Parathyroid adenoma (tissue), 2 donors: ENCODE measurements around the gene NKTR.
A peak's percentile ranks its signal among the peaks of the same experiment; 100 is the strongest.

Experiments
- H2AFZ ChIP-seq: fragments of 300-600 bp; sonication (generic); one replicate; pipeline ENCODE4 v1.7.0; 2017; ENCODE audit warnings: antibody characterized with exemption, mild to moderate bottlenecking
- H3K27ac ChIP-seq: fragments of 300-600 bp; sonication (generic); one replicate; pipeline ENCODE4 v1.7.0; 2017
- H3K27me3 ChIP-seq: fragments of 300-600 bp; sonication (generic); one replicate; pipeline ENCODE4 v1.7.0; 2017; ENCODE audit warnings: low read length; ENCODE audit not compliant: control insufficient read depth, insufficient read depth
- H3K36me3 ChIP-seq: fragments of 300-600 bp; sonication (generic); one replicate; pipeline ENCODE4 v1.7.0; 2017; ENCODE audit warnings: low read length; ENCODE audit not compliant: control insufficient read depth, insufficient read depth
- H3K4me1 ChIP-seq: fragments of 300-600 bp; sonication (generic); one replicate; pipeline ENCODE4 v1.7.0; 2017; ENCODE audit warnings: control low read depth
- H3K4me2 ChIP-seq: fragments of 300-600 bp; sonication (generic); one replicate; pipeline ENCODE4 v1.7.0; 2017; ENCODE audit warnings: low read length
- H3K4me3 ChIP-seq: fragments of 300-600 bp; sonication (generic); one replicate; pipeline ENCODE4 v1.7.0; 2017; ENCODE audit warnings: low read depth, low read length
- H3K79me2 ChIP-seq: fragments of 300-600 bp; sonication (generic); one replicate; pipeline ENCODE4 v1.7.0; 2017; ENCODE audit warnings: control low read depth
- H3K9ac ChIP-seq: fragments of 300-600 bp; sonication (generic); one replicate; pipeline ENCODE4 v1.7.0; 2017; ENCODE audit warnings: mild to moderate bottlenecking
- H3K9me3 ChIP-seq: fragments of 300-600 bp; sonication (generic); one replicate; pipeline ENCODE4 v1.7.0; 2017; ENCODE audit warnings: low read length; ENCODE audit not compliant: control insufficient read depth
- TF ChIP-seq, protein P1 (sequence below): fragments of 300-600 bp; sonication (generic); IDR thresholded peaks from one replicate; pipeline ENCODE4 v1.7.0; 2017; ENCODE audit warnings: antibody characterized with exemption, mild to moderate bottlenecking
- donor health status: primary hyperparathyroidism.

The NKTR gene

DNA sequence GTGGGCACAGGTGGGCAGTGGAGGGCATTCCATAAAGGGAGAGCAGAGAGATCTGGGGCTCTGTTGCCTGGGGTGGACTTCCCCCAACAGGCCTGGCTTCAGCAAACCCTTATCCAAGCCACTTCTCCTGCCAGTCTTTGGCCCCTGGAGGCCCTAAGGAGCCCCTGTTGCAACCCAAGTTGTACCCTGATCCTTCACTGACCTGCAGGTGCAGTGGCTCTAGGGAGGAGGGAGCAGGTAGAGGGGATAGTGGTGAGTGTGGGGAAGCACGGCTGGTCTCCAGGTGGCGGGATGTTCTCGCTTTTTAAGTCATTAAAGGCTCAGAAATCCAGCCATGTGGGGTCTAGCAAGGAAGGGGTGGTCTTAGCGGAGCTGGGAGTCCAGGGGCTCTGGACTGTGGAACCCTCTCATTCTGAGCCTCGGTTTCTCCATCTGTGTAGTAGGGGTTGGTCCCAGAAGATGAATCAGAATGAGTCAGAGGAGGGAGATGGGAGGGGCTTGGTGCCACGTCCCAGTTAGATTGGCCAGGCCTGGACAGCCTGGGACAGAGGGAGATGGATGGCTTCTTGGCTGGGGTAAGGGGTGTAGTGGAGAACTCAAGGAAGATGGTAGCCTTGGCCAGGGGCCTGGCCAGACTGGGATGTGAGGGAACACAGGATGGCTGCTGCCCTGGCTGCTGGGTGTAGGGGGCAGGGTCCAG lies 55.6 kb downstream of the NKTR start:
- TF ChIP-seq, protein P1, sequence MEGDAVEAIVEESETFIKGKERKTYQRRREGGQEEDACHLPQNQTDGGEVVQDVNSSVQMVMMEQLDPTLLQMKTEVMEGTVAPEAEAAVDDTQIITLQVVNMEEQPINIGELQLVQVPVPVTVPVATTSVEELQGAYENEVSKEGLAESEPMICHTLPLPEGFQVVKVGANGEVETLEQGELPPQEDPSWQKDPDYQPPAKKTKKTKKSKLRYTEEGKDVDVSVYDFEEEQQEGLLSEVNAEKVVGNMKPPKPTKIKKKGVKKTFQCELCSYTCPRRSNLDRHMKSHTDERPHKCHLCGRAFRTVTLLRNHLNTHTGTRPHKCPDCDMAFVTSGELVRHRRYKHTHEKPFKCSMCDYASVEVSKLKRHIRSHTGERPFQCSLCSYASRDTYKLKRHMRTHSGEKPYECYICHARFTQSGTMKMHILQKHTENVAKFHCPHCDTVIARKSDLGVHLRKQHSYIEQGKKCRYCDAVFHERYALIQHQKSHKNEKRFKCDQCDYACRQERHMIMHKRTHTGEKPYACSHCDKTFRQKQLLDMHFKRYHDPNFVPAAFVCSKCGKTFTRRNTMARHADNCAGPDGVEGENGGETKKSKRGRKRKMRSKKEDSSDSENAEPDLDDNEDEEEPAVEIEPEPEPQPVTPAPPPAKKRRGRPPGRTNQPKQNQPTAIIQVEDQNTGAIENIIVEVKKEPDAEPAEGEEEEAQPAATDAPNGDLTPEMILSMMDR: no peak
- Histone ChIP-seq H3K79me2 (peaks cover 9% of the 10 kb centered on the region), H3K4me2 (no peak overlapping the region), H3K4me1 (peaks cover 25% of the 10 kb centered on the region), H3K36me3 (no peaks in the 10 kb centered on the region), H3K4me3 (no peak overlapping the region), H3K9ac (no peak overlapping the region), H3K27ac (peak overlapping the region; percentile 32), H2AFZ (no peak overlapping the region), H3K9me3 (no peaks in the 10 kb centered on the region), H3K27me3 (no peaks in the 10 kb centered on the region)

DNA sequence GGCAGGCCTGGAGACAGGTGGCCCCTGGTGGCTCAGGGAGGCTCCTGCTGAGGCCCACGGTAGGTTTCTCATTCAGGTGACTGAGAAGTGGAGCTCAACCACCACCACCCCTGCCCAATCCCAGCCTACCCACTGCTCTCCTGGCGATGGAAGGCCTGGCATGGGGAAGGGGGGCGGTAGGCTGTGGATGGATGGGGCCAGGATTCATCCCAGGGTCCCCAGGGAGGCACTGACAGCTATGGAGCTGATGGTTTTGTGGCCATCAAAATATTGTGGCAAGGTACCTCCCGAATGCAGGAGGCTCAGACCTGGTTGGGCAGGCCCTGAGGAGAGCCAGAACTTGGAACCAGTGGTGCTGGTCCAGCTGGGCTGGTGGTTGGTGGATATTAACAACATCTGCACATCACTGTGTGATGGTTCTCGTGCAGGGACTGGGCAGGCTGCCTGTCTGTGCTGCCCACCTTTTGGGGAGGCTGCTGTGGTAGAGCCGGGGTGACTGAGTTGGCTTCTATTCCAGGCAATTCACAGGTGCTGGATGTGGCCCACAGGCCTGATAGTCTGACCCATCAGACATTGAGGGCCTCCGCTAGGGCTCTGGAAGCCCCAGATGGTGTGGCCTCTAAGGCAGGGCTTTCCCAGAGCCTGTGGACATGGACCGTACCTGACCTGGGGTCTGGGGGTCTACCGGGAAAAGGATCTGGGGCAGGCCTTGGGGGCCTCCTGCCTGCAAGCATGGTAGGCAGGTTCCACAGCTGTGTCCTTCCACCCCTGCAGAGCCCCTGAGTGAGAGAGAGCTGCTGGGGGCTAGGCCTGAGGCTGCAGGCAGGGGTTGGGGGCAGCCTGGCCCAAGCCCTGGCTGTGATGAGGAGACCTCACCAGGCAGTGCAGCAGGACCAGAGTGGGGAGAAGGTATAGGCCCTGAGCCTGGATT lies 56.5 kb downstream of the NKTR start:
- no peaks in the 10 kb centered on the region for H3K36me3 ChIP-seq
- H3K4me2 ChIP-seq: no peak overlapping the region
- H3K27ac ChIP-seq: no peak overlapping the region
- H3K27me3 ChIP-seq: no peaks in the 10 kb centered on the region
- H2AFZ ChIP-seq: no peak overlapping the region
- no peak overlapping the region for H3K9ac ChIP-seq
- H3K4me3 ChIP-seq: no peak overlapping the region
- H3K9me3 ChIP-seq: no peaks in the 10 kb centered on the region
- TF ChIP-seq, protein P1: no peak
- H3K79me2 ChIP-seq: peaks cover 7% of the 10 kb centered on the region
- peaks cover 25% of the 10 kb centered on the region for H3K4me1 ChIP-seq

DNA sequence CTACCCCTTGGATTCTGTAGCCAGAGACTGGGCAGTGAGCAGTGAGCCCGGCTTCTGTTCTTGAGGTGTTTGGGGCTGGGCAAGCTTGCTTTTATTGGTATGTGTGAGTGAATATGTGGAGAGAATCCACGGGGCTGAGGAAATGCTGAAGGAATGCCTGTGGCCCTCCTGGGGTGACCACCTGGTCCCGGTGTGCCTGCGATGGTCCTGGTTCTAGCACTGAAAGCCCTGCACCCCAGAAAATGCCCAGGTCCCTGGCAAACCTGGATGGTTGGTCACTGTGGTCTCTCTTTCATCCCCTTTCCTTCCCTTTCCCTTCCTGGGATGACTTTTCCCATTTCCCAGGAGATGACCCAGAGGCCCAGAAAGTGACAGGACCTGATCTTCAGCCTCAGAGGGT lies 57.2 kb downstream of the NKTR start:
- Histone ChIP-seq H3K27ac (no peak overlapping the region), H2AFZ (no peak overlapping the region), H3K27me3 (no peaks in the 10 kb centered on the region), H3K36me3 (no peaks in the 10 kb centered on the region), H3K4me3 (no peak overlapping the region), H3K79me2 (no peaks in the 10 kb centered on the region), H3K9ac (no peak overlapping the region), H3K9me3 (no peaks in the 10 kb centered on the region), H3K4me1 (peaks cover 19% of the 10 kb centered on the region), H3K4me2 (no peak overlapping the region)
- TF ChIP-seq, protein P1: no peak

DNA sequence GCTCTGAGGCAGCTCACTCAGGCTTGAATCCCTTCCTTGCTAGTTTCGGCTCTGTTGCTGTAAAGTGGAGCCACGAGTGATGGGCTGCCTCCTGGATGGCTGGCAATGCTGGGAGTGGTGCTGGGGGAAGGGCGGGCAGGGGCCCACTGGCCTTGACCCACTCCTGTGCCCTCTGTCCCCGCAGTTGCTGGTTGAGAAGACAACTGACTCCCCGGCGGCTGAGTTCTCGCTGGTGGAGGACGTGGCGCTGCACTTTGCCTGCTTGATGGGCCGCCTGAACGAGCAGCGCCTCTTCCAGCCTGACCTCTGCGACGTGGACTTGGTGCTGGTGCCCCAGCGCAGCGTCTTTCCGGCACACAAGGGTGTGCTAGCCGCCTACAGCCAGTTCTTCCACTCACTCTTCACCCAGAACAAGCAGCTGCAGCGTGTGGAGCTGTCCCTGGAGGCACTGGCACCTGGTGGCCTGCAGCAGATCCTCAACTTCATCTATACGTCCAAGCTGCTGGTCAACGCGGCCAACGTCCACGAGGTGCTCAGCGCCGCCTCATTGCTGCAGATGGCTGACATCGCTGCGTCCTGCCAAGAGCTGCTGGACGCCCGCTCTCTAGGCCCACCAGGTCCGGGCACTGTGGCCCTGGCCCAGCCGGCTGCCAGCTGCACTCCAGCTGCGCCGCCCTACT lies 57.7 kb downstream of the NKTR start:
- H3K4me1 ChIP-seq: peaks cover 13% of the 10 kb centered on the region

More for the DNA sequence above, 57.7 kb downstream of the NKTR start:
- Histone ChIP-seq H3K4me3 (no peak overlapping the region), H3K4me2 (no peak overlapping the region), H2AFZ (no peak overlapping the region), H3K27me3 (no peaks in the 10 kb centered on the region), H3K27ac (no peak overlapping the region), H3K79me2 (no peaks in the 10 kb centered on the region), H3K36me3 (no peaks in the 10 kb centered on the region), H3K9ac (no peak overlapping the region), H3K9me3 (no peaks in the 10 kb centered on the region)
- TF ChIP-seq, protein P1: no peak
